ELF-1 (cell line): ENCODE results near the gene SEC23A.
"Not testable (repeated sequence)": the region's sequence is repeated elsewhere in the genome, so short reads cannot be mapped to it uniquely, and the experiment has no call there.

Experiments used
- DNase-seq: peaks from one replicate; pipeline ENCODE4 v3.0.0-alpha.2; 2016; ENCODE audit warnings: low read depth, low spot score

Gene SEC23A

DNA sequence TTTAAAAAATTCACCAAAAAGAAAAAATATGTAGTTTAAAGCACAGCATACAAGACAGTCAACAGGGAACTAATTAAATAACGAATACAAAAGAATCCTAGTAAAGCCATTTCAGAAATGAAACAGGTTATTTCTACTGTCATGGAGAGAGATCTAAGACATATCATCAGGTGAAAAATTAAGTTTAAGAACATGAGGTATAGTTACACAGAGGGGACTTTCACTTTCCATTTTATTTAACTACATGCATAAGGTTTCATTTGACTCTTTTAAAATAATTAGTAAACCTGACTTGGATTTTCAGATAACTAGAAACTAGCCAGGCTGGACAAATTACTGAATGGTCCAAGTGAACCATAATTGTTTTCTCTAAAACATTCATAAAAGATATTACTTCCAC, 11.3 kb downstream of the SEC23A start:
- no peak for DNase-seq

DNA sequence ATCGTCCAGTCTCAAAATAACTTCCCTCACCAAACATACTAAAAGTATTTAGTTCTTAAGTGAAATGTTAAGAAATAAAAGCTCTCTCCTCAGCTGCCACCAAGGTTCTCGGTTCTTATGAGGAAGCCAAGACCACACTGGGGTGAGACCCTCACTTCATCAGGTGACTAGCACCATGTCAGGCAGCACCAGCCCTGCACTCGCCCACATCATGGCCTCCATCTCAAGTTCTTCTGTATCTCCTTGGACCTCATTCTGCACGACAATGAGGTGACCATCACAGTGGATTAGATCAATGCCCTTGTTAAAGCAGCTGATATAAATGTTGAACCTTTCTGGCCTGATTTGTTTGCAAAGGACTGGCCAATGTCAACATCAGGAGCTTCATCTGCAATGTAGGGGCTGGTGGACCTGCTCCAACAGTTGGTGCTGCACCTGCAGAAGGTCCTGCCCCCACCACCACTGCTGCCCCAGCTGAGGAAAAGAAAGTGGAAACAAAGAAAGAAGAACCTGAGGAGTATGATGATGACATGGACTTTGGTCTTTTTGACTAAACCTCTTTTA, 12.4 kb downstream of the SEC23A start:
- DNase-seq = no peak

DNA sequence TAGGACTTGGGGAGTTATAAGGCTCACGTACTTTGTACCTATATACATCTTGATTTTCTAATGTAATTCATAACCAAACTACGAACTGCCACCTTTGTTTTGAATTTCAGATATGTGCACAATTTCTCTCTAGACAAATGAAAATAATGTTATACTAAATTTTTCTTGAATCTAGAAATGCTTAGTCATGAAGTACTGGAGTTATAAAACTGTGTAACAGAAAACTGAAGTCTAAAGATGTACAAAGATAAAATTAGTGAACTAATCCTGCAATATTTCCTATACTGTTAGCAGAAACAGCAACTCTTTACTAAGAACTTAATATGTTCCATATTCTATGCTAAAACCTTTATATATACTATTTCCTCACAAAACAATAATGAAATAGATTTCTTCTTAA, 15.5 kb downstream of the SEC23A start:
- DNase-seq = no peak

DNA sequence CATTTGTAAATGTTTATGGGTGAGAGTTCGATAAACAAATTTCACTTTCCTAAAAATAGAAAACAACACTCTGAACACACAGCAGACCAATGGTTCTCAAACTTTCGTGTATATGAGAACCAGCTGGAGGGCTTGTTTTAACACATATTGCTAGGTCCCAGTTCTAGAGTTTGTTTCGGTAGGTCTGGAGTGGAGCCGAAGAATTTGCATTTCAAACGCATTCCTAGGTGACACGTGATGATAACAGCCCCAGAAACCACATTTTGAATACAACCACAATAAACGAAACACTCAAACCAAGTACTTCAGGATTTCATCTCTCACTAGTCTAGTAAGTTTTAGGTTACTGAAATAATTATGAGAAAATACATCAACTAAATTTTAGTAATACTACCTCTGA, 17.1 kb downstream of the SEC23A start:
- peak; percentile 56 for DNase-seq

DNA sequence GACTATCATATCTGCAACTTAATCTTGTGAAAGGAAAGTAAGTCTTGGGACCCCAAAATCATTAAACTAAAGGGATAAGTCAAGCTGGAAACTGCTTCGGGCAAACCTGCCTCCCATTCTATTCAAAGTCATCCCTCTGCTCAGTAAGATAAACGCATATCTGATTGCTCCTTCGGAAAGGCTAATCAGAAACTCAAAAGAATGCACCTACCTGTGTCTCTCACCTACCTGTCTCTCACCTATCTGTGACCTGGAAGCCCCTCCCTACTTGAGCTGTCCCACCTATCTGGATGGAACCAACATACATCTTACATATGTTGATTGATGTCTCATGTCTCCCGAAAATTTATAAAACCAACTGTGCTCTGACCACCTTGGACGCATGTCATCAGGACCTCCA, 19.9 kb downstream of the SEC23A start:
- no peak for DNase-seq

DNA sequence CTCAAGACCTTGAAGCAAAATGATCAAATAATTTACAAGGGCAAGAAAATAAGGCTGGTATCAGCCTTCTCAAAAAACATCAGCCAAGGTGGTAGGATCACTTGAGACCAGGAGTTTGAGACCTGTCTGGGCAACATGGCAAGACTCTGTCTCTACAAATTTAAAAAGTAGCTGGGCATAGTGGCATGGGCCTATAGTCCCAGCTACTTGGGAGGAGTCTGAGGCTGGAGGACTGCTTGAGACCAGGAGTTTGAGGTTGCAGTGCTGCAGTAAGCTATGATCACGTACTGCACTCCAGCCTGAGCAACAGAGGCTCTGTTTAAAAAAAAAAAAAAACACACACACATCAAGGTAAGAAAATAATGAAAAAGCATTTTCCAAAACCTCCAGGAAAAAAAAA, 22.1 kb downstream of the SEC23A start:
- no peak for DNase-seq

DNA sequence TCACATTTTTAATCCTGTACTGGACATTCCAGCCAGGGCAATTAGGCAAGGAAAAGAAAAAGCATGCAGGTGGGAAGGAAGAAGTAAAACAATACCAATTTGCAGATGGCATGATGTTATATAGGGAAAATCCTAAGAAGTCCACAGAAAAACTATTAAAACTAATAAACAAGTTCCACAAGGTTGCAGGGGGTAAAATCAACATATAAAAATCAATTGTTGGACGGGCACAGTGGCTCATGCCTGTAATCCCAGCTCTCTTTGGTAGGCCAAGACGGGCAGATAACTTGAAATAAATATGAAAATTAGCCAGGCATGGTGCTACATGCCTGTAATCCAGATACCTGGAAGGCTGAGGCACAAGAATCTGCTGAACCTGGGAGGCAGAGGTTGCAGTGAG, 31.9 kb downstream of the SEC23A start:
- DNase-seq = no peak

DNA sequence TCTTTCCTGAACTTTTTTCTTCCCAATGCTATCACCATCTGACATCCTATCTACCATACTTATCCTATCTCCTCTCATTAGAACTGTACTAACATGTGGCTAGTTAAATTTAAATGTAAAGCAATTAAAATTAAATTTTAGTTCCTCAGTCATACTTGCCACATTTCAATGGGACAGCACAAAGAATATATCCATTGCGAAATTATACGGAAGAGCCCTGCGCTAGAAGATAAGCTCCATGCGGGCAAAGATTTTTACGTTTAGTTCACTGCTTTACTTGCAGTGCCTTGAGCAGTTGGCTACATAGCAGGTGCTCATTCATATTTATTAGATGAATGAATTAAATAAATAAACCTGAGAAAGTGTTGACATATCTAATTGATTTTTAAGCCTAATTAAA, 33.1 kb downstream of the SEC23A start:
- no peak for DNase-seq

DNA sequence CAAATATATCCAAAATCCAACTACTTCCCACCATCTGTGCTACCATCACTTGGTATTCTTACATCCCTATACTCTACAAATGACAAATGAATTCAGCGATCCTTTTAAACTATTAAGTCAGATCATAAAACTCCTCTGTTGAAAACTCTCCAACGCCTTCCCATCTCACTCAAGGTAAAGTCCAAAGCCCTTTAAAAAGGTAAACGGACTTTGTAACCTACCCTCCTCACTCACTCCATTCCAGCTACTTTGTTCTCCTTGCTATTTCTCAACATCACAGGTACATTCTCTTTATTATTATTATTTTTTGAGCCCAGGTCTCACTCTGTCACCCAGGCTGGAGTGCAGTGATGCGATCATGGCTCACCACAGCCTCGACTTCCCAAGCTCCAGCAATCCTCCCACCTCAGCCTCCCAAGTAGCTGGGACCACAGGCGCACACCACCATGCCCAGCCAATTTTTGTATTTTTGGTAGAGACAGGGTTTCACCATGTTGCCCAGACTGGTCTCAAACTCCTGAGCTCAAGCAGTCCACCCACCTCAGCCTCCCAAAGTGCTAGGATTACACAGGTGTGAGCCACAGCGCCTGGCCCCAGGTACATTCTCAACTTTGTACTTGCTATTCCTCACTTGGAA, 33.7 kb downstream of the SEC23A start:
- DNase-seq = not testable (repeated sequence)

DNA sequence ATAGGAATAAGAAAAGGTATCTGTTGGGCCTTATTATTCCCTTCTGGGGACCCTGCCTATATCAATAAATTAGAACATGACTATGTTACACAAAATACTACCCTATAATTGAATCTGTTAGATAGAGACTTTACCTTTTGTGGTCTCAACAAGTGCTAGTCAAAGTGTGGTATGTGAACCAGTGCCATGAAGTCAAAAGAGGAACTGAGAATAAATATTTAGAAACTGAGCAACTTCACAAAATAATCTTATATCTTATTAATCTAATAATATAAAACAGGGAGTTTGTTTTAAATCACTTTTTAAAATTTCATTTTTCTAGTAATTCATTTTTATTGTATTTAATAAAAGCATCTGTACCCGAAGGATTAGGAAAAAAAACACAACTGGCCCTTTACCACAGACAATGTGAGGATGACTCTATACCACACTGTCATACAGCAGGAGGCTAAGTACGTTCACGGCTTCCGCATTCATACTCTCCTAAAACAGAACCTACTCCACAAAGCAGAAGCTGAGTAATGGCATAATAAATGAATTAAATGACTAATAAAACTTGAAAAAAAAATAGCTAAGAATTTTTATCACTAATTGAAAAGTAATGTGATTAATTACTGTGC, 42.1 kb downstream of the SEC23A start:
- no peak for DNase-seq

DNA sequence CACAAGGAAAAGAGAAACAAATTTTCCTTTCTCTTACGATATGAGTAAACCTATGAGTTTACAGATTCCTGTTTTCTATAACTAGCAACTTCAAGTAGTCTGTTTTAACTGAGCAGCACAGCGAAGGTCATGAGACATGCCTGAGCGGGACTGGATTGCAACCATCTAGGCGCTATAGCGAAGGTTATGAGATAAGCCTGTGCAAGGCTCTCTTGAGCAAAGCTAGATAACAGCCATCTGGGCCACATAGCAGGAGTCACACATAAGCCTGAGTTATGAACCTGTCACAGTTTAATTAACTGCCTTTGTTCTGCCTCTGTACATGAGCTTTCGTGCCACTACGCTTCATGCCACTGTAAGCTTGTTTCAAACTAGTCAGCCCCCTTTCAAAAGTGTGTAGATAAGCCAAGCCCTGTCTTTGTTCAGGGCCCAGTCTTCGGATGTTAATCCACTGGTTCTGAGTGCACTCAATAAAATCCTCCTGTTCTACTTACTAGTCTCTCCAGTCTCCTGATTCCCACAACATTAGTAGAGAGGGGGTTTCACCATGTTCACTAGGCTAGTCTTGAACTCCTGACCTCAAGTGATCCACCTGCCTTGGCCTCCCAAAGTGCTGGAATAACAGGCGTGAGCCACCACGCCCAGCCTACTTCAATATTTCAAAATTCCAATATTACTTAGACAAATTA, 47.1 kb downstream of the SEC23A start:
- peak; percentile 6 for DNase-seq

DNA sequence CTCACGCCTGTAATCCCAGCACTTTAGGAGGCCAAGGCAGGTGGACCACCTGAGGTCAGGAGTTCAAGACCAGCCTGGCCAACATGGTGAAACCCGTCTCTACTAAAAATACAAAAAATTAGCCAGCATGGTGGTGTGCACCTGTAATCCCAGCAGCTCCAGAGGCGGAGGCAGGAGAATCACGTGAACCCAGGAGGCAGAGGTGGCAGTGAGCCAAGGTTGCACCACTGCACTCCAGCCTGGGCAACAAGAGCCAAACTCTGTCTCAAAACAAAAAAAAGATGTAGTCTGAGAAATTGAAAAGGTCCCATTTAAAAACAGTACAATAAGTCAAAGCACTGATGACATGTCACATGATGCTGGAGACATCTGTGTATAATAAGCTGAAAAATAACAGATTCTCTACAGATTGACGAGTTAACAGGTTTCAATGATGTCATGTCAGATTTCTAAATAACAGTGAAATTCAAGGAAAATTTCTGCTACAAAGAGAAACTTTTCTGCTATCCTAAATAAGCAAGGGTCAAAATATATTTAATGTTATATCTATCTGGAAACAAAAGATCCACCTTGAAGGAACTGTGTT, 50.1 kb downstream of the SEC23A start:
- DNase-seq = not testable (repeated sequence)

DNA sequence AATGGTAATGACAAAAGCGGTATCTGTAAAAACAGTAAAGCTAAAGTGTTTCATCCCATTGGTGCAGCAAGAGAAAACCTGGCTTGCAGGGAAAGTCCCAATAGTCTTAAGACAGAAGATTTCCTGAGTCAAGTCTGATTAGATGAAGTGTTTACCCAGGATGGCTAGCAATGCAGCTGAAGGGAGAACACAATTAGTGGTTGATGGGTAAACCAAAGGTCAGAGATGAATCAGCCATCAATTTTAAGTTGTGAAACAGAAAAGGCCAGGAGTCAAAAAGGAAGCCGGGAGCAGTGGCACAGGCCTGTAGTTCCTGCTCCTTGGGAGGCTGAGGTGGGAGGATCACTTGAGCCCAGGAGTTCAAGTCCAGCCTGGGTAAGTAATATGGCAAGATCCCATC, 52.6 kb downstream of the SEC23A start:
- no peak for DNase-seq

DNA sequence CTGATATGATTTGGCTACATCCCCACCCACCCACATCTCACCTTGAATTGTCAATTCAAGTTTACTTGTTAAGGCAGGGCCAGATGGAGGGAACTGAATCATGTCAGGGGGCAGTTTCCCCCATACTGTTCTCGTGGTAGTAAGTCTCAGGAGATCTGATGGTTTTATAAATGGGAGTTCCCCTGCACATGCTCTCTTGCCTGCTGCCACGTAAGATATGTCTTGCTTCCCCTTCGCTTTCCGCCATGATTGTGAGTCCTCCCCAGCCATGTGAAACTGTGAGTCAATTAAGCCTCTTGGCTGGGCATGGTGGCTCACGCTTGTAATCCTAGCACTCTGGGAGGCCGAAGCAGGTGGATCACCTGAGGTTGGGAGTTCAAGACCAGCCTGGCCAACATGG, 57.1 kb downstream of the SEC23A start:
- not testable (repeated sequence) for DNase-seq

DNA sequence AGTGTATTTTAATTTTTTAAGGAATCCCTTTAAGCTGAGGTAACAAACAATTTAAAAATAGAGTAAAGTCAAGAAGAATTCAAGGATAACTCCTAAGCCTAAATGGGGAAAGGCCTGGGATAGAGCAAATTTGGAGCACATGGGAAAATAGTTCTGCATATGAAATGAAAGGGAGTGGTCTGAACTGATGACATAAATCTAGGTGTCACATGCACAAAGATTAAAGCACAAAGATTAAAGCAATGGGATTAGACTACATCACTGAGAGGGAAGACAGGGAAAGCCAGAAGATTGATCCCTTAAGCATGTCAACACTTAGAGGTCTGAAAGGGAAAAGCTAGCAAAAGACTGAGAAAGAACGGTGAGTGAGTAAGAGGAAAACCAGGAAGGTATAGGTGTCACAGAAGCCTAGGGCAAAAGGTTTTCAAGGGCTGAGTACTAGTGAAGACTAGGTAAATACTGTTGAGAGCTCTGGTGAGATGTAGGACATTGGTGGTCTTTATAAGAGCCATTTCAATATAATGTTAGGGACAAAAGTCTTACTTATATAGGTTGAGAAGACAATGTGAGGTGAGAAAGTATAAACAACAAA, 59.6 kb downstream of the SEC23A start:
- DNase-seq = no peak

DNA sequence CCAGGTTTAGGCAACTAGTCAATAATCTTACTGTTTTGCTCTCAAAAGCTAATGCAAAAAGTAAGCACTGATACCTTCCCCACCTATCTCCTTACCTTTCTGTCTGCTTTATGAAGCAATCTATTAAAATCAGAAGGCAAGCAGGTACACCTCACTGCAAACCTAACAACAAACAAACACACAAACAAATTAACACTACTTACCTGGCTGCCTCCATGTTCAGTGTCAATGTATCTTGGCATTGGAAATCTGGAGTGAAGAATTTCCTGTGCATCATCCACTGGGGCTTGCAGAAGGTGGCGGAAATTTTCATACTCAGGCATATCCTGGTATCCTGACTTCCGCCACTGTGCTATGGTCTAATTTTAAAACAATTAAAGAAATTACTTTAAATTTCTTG, 62.5 kb downstream of the SEC23A start:
- DNase-seq = no peak

DNA sequence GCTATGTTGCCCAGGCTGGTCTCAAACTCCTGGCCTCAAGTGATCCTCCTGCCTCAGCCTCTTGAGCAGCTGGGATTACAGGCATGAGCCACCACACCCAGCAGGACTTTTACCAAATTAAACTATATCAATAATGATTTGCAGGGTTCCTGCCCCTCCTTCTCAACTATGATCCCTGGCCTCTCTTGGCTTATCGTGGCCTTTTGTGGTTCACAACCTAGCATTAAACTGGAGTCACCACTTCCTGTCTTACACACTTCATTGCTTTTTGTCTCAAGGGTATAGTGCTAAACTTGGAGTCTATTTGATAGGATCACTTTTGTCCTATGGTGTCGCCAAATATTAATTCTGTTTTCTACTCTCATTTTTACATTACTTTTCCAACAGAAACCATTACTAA, 64.5 kb downstream of the SEC23A start:
- DNase-seq = no peak

DNA sequence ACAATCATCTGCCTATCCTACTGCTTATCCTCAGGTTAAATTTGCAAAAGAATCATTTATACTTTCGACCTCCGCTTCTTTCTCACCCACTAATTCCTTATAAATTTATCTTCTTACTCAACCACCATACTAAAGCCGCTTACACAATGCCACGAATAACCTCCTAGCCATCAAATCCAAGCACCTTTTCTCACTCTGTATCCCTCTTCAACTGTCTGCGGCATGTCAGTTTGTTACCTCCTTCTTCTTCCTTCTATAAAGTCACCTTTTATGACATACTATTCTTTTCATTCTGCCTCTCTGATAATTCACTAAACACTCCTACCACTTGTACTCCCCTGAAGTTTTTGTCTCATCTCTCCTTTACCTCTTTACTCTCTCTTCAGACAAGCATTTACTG, 66.3 kb downstream of the SEC23A start:
- DNase-seq = no peak

DNA sequence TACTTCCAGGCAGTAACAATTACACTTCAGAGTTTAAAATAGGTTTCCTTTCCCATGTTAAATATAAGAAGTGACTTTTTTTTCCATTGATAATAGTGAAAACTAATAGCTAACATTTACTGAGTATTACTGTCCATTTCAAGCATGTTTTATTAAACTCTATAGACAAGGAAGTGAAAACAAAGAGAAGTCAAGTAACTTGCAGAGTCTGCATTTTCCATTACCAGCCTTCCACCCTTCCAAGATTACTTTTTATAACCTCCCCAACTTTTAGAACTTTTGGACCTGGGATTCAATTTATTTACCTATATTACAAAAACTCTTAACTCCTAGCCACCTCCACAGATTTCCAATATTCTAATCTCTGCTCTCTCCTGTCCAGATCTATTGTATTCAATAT, 67.7 kb downstream of the SEC23A start:
- no peak for DNase-seq

DNA sequence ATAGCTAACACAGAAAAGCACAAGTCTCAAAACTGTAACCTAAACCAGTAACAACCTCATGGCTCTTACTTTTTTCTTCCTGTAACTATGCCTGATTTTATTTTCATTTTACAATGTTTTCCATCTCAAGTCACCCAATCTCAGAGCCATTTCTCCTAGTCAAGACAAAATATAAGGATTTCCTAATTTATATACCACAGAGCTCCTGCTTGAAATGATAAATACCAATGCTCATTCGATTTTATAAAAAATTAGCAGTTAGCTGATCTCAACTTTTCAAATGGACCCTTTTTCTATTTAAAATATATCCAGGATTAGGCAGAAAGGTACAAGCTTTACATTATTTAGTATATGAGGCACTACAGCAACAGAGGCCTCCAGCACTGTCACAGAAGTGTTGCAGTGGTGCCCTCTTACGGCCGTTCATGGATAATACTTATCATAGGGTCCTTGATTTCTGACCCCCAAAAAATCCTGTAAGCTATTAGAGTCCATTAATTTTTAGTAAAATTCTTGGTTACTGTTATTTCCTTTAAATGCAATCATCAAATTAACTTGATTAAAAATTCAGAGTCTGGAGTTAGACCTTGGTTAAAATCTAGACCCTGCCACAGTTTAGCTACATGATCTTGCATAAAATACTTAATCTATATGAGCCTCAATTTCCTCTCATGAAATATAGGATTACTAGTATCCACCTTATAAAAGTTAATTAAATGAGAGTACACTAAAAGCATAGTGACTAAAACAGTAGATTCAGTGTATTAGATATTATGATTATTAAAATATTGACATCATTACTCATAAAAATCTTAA, 68.3 kb downstream of the SEC23A start:
- DNase-seq = no peak

DNA sequence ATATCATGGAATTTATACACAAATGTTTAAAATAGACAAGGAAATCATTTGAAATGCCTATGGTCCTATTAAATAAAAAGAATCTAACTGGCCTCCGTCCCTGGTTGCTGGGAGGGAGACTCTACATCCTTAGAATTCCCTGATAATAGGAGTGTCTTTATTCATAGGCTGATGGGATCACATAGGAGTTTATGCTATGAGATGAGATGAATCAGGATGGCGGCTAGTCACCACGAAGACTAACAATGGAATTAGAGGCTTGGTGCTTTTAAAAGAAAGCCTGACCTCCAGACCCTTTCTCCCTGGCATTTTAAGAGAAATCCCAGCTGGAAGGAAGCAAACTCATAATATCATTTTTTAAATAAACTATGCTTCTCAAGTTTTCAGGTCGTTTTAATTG, 69.7 kb downstream of the SEC23A start:
- no peak for DNase-seq
